PC-3 (cell line): ENCODE measurements around the gene SETBP1.

Experiments used
- CTCF ChIP-seq: fragments of 300-600 bp; sonication (generic); conservative IDR thresholded peaks from 2 replicates; pipeline ENCODE4 v1.5.1; 2017; ENCODE audit warnings: antibody characterized with exemption, low read depth, mild to moderate bottlenecking, low read length
- EZH2 ChIP-seq: fragments of 300-600 bp; sonication (generic); IDR thresholded peaks from one replicate; pipeline ENCODE4 v1.6.1; 2017; ENCODE audit warnings: antibody characterized with exemption, mild to moderate bottlenecking, low read length; ENCODE audit not compliant: unreplicated experiment
- EZH2phosphoT487 ChIP-seq: fragments of 300-600 bp; sonication (generic); IDR thresholded peaks from 2 replicates; pipeline ENCODE4 v1.6.1; 2018; ENCODE audit warnings: mild to moderate bottlenecking, antibody characterized with exemption, low read length, borderline replicate concordance

- TF ChIP-seq CTCF (no peak), EZH2 (no peak), EZH2phosphoT487 (no peak)
Observed at GRCh38 chr18:45014047-45014501, 333.4 kb downstream of the SETBP1 start.
